ENCODE measurements around the gene AADAC. TPM values are rescaled to one million over a fixed set of nuclear protein-coding genes. Genes with fewer than 3 reads are reported as not detected.

The AADAC gene
- total and polyA plus RNA-seq, 2 of the 13 experiments (the other 11 are each of a cell fraction or from before 2014, with no cell fraction given): 0.87 to 1.5 TPM

GRCh38 chr3:151770956-151771355 lies 43.0 kb upstream of the AADAC start (continued):
- TF ChIP-seq ZSCAN5A (CRISPR knock-in tag; IDR thresholded peaks at IDR 0.05; ENCODE audit: borderline replicate concordance) (no peak), ARNT2 (CRISPR knock-in tag; IDR thresholded peaks at IDR 0.05; ENCODE audit: low read depth) (no peak), NR2C2 (CRISPR knock-in tag; IDR thresholded peaks at IDR 0.05; ENCODE audit: borderline replicate concordance) (no peak; the same call in 1 of the 2 replicates), ZNF251 (CRISPR knock-in tag; IDR thresholded peaks at IDR 0.05) (no peak), ETV5 (CRISPR knock-in tag; IDR thresholded peaks at IDR 0.05; ENCODE audit: borderline replicate concordance) (peak; percentile 30; the same call in 1 of the 2 replicates), PTBP1 (IDR thresholded peaks at IDR 0.05; ENCODE audit: low read depth, low read length, poor library complexity, severe bottlenecking) (no peak), SETDB1 (CRISPR knock-in tag; IDR thresholded peaks at IDR 0.05; ENCODE audit: borderline replicate concordance) (no peak), HCFC1 (IDR thresholded peaks at IDR 0.05; ENCODE audit: low read depth, low read length) (no peak), BCL3 (CRISPR knock-in tag; IDR thresholded peaks at IDR 0.05) (no peak), SYNCRIP (IDR thresholded peaks at IDR 0.05; ENCODE audit: insufficient read depth, low read depth, low read length) (no peak), ZNF619 (CRISPR knock-in tag; IDR thresholded peaks at IDR 0.05) (no peak), NFAT5 (CRISPR knock-in tag; IDR thresholded peaks at IDR 0.05) (no peak), GMEB2 (CRISPR knock-in tag; IDR thresholded peaks at IDR 0.05; ENCODE audit: low read depth) (no peak), FOSL2 (CRISPR knock-in tag; IDR thresholded peaks at IDR 0.05) (peak; percentile 46; the same call in 1 of the 2 replicates), ZNF337 (CRISPR knock-in tag; IDR thresholded peaks at IDR 0.05; ENCODE audit: borderline replicate concordance, low read depth) (no peak), ZNF678 (CRISPR knock-in tag; IDR thresholded peaks at IDR 0.05) (no peak), PHB2 (IDR thresholded peaks at IDR 0.05; ENCODE audit: partially characterized antibody) (no peak), SMARCC2 (IDR thresholded peaks at IDR 0.05) (no peak), ZSCAN21 (CRISPR knock-in tag; IDR thresholded peaks at IDR 0.05; ENCODE audit: borderline replicate concordance) (no peak), NFIC (IDR thresholded peaks at IDR 0.05; ENCODE audit: low read length) (no peak), ZNF232 (CRISPR knock-in tag; IDR thresholded peaks at IDR 0.05; ENCODE audit: borderline replicate concordance) (no peak), CEBPG (CRISPR knock-in tag; IDR thresholded peaks at IDR 0.05) (peak; percentile 37; the same call in 1 of the 2 replicates)
